HG02623 (cell line): Measurements from ENCODE around the gene LRMDA.

Experiments used
- ATAC-seq: cut with Tn5 transposase; IDR thresholded peaks from one replicate; pipeline ENCODE4 v1.9.1; 2021; ENCODE audit warnings: moderate library complexity; ENCODE audit not compliant: unreplicated experiment

LRMDA gene

DNA sequence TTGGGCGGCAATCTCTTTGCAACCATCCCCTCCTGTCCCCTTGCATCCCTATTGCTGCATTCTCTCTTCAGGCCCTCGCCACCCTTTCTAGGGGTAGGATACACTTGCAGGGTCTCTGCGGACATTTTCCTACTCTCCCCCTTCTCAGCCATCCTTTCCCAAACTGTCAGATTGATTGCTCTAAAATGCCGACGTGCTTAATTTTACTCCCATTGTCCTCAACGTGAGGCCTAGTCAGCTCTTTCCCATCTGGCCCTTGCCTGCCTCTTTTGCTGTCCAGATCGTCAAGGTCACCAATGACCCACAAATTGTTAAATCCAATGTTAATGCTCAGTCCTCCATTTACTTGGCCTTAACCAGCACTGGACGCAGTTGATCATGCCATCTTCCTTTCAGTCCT lies 12.7 kb upstream of the LRMDA start:
- no peak for ATAC-seq

DNA sequence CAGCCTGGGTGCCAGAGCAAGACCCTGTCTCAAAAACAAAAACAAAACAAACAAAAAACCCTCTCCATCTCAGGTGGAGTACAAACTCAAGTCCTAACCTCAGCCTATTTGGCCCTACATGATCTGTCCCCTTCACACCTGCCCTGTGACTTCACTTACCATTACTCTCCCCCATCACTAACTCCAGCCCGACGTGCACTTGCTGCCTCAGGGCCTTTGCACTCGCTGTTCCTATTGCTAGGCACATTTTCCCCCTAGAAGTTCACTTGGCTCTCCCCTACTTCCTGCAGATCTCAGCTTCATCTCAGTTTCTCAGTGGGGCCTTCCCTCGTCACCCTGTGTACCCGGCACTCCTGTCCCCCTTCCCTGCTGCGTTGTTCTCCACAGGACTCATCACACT lies 8.5 kb upstream of the LRMDA start:
- ATAC-seq: no peak

DNA sequence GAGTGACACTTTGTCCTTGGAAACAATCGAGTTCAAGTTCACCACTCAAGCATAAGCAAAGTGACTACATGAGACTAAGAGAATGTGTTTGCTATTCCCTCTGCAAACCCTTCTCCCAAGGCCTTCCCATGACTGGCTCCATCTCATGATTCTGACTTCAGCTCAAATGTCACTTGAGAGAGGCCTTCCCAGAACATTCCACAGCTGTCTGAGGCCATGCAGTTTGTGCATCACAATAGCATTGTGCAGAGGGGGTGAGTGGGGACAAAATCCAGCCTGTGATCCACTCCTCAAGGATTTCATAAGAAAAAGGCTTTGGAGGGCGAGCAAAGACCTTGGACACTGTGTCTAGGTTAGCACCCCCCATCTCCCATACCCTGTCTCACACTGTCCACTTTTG lies 6.9 kb upstream of the LRMDA start:
- no peak for ATAC-seq

DNA sequence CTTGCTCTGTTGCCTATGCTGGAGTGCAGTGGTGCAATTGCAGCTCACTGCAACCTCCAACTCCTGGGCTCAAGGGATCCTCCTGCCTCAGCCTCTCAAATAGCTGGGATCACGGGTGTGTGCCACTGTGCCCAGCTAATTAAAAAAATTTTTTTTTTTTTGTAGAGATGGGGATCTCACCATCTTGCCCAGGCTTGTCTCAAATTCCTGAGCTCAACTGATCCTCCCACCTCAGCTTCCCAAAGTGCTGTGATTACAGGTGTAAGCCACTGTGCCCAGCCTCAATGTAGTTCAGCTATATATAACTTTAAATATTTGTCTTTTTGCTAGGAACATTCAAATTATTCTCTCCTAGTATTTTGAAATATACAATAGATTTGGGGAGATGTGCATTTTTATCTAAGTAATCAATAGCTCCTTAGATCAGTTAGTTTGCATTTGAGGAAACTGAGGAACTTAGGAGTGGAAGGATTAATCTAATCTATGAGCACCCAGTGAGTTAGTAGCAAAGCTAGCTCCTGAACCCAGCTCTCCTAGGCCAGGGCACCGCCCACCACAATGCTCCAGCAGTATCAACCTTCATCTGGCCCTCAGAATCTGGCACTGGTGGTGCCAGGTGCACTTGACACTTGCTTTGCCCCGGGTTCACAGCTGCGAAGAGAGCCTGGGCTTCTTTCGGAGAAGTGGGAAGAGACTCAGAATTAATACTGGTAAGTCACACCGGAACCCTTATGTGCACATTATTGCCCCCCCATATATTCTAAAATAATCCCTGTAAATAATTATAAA lies 5.9 kb upstream of the LRMDA start:
- ATAC-seq: no peak

DNA sequence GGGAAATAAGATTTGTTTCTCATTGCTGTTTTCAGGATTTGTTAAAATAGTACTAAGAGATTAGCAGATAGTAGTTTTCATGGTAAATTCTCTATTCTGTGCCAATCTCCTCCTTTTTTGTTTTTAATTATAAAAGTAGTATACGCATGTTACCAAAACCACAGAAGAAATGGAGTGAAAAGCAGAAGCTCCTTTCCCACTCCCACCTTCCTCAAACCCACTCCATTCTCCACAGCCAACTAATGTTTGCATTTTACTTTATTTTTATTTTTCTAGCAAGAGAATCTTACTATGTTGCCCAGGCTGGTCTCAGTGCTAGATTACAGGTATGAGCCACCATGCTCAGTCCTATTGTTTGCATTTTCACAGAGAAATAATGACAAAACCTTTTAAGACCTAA lies 4.5 kb upstream of the LRMDA start:
- no peak for ATAC-seq

DNA sequence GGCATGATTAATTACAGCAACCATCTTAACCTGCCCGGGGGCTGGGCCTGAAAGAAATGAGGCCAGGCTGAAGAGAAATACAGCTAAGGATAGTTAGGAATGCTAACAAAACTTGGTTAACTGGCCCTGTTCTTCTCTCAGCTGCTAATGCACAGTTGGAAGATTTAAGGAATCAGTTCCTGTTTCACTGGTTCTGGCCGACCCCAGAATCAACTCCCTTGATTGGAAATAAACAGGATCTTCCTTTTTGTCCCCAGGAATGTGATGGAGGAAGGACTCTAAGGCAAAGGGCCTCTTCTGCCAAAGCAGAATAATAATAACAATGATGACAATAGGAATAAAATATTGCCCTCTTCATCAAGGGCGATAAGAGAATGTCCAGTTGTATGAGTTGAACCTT lies 3.5 kb upstream of the LRMDA start:
- ATAC-seq: no peak

DNA sequence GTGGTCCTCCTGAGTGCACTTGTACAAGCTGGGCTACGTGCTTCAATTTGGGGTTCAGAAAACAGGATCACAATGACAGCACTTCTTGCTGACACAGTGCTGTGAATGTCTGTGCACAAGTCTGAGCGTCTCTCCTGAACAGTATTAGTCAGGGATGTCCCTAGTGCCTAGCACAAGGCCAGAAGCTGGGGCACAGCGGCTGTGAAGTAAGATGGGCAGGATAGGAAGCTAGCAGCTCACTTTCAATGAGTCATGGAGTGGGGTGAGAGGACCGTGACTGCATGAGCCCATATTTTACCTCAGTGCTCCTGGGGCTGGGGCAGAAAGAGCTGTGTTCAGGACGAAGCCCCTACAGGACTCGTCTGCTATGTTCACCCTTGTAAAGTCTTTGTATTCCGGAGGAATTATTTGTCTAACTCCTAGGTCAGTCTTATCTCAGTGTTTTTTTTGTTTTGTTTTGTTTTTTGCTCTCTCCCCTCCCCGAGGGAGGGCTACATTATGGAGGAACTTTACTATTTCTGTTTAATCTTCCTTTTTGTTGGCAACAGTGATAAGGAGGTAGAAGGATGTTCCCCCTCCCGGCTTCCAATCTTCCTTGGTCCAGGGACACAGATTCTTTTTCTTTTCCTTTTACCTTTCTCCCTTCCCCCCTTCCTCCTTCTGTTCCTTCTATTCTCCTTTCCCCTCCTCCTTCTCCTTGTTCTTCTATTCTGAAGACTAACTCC lies 2.8 kb upstream of the LRMDA start:
- no peak for ATAC-seq

DNA sequence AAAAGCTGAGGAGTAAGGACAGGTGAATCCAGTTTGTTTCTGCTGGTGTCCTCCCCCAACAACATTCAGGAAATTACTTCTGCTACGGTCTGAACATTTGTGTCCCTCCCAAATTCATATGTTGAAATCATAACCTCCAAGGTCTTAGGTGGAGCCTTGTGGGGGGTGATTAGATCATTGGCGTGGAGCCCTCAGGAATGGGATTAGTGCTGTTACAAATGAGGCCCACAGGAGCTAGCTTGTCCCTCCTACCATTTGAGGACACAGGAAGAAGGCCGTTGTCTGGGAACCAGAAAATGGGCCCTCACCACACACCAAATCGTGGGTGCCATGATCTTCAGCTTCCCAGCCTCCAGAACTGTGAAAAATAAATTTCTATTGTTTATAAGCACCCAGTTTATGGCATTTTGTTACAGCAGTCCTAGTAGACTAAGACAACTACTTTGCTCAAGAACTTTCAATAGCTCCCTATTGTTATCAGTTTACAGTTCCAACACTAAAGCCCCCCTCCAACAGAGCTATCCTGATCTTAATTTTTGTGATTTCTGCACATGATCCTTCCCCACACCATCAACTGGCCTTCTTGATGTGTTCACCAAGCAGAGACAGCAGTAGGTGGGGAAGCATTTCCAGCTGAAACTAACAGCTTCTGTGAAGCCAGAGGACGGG lies 2.1 kb upstream of the LRMDA start:
- ATAC-seq: no peak

DNA sequence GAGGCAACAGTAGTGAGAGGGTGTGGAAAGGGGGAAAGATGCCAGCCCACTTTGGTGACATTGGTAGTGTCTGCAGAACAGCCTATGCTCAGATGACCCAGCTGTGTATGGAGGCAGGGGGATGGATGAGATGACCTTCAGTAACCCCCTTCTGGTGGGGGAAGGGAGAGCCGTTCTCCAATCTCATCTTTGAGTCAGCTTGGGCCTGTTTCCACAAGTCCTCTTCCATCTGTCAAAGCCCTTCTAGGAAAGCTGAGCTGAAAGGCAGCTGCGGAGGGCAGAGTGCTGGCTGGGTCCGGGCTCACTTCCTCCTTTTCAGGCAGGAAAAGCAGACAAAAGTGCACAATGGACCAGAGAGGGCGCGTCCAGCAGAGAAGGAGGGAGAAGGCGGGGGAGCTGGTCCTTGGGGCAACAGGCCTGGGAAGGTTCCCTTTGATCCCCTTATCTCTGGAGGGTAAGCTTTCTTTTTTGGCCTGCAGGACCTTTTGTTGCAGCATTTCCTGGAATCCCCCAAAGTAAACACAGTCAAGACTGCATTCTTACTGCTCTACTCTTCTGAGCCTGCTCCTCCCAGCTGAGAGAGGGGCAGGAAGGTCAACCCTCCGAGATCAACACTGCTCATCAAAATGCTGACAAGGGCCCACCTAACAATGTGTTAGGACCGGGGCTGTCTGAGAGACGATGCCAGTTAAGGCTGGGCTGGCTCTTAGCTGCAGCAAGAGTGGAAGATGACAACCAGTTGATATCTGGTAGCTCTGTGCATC lies 1.2 kb upstream of the LRMDA start:
- no peak for ATAC-seq

DNA sequence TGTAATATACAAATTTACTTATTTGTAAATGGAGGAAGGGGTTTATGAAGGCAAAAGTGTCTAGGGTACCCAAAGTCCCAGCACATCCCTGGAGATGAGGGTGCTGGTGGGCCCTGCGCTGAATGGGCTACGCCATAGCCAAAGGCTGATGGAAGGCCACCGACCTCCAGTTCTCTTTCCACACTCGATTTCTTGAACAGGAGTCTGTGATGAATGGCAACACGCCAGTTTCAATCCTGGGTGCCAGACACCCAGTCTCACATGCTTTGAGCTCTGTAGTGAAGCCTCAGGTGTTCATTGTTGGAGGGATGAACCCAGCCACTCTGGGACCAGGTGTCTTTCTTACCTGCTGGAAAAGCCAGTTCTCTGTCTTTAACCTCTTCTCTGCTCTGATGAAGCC lies 752 bp downstream of the LRMDA start:
- ATAC-seq: no peak

DNA sequence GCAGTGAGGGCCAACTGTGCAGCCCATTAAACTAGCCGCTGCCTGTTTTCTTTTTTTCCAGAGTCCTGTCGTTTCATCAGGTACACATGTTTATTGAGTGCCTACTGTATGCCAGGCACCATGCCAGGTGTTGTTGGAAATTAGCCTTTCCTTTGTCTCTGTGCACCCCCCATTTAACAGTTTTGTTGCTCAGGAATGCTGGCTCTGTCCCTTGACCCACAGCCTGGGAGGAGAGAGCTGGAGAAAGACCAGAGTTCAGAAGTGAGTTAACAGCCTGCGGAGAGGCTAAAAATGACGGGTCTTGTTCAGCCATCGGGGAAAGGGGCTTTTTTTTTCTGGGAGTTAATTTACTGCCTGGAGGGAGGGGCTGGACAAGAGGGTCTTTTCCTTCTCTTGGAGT lies 1.3 kb downstream of the LRMDA start:
- ATAC-seq: no peak

DNA sequence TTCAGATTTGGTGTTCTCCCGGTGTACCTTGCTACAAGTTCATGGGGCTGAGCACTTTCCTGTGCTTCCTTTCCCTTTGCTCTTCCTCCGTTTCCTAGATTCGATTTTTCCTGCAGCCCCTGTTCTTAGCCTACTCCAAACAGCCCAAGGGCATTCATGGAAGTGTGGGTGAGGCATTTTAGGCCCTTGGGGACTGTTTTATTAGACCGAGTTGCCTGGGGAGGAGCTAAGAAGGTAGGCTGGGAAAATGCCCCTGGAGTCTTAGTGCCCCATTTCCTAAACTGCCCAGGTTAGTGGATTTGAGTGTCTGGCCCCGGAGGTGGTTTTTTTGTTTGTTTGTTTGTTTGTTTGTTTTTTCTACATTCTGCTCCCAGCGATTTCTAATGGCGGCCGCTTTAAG lies 1.8 kb downstream of the LRMDA start:
- ATAC-seq: no peak

DNA sequence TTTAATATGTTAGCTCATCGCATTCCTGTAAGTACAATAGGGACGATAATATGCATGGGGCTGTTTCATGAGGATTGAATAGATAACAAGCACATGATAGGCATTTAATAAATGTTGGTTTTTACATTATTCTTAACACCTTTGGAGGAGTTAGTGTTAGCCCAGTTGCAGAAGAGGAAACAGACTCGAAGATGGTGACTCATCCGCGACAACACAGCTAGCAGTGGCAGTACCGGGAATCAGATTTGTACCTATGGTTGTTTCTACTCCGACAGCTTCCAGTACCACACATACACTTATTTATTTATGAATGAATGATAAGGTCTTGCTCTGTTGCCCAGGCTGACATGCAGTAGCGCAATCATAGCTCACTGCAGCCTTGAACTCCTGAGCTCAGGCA lies 2.9 kb downstream of the LRMDA start:
- no peak for ATAC-seq

DNA sequence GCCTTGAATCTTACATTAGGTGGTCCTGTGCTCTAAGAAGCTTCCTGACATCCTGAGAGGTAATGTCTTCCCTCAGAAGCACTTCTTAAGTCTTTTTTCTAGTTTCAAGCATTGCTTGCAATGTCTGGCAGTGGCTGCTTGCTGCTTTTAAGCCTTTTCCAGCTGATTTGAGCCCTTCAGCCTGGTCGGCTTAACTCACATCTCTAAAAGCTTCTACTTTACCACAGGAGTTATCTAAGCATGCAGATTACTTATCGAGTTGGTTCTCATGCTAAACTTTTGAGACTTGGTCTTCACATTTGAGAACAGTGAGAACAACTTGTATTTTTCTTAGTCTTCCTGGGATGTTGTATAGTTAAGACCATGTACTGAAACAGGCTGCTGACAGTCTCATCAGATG lies 3.9 kb downstream of the LRMDA start:
- ATAC-seq: no peak

DNA sequence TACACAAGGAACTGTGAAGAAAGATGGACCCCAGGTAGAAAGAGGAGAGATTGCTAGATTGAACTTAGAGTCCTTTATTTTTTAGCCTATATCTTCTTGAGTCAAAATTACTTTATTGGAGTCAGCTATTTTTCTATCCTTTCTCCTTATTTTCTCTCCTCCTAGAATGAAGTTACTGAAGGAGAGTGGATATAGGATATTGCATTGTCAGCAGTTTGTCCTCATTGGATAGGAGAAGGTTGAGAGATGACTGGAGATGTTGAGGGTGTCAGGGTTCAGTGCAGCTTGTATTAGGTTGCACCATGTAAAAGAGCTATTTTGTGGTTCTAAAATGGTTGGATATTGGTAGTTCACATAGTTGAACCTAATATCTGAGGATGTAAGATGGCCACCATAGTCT lies 5.5 kb downstream of the LRMDA start:
- ATAC-seq: no peak

DNA sequence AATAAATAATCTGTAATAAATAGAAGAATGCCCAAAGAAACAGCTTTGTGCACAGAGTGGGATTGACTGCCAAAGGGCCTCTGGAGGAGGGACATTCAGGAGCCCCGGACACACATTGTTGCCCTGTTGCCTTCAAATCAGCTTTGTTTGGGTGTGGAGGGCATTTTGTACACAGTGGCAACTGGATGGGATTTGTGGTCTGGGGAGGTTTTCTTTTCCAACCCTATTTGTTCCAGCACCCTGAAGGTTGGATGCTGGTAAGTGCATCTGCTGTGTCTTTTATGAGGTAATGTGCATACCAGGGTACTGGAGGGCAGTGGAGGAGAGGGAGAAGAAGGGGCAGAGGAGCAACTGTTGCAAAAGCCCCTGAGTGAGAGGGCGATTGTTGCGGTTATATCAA lies 6.3 kb downstream of the LRMDA start:
- no peak for ATAC-seq

DNA sequence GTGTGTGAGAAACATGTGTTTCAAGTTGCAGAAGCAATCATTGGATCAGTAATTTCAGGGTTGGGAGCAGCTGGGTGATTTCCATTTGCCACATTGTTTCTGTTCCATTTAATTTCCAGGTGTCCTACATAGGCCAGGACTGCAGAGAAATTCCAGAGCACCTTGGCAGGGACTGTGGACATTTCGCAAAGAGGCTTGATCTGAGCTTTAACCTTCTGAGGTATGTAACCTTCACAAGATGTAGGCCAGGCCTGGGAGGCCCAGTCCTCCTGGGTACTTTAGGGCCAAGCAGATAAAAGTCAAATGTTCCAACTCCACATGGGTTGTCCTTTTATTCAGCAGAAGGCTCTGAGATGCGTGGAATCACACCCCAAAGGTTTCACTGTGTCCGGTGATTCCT lies 6.9 kb downstream of the LRMDA start:
- ATAC-seq: no peak

DNA sequence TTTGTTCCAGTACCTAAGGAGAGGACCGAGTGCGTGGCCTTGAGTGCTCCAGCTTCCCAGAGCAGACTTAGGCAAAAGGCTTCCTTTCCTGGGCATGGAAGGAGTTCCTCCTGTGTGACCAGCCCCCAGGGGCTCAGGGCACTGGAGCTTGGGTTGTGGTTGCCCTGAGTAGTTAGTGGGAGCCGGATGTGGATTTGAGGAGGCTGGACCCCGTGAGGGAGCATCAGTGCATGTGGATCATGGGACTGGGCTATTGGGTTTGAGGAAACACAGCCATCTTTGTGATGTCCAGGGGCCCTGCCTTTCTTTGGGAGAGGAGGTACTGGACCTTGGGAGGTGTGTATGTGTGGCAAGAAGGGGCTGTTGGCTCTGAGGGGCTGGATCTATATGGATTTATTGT lies 8.4 kb downstream of the LRMDA start:
- ATAC-seq: no peak

DNA sequence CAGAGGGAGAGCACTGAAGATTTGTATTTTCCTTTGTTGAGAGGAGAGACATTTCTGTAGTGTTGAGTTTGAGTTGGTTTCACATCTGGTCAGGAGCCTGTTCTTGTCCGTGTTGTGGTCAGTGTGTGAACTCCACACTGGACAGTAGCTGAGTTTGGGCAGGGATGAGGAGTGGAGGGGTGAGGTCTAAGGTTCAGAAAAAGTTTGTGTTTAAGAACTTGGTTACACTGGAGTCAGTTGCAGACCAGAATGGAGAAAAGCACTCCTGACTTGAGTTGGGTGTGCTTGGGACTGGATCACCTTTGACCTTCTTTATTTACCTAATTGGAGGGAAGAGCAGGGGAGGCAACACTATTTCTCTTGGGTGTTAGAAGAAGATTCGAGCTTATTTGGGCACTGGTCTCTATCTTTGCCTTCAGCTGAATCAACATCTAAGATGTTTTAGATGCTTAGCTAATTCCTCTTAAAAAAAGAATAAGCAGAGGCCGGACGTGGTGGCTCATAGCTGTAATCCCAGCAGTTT lies 8.9 kb downstream of the LRMDA start:
- no peak for ATAC-seq

DNA sequence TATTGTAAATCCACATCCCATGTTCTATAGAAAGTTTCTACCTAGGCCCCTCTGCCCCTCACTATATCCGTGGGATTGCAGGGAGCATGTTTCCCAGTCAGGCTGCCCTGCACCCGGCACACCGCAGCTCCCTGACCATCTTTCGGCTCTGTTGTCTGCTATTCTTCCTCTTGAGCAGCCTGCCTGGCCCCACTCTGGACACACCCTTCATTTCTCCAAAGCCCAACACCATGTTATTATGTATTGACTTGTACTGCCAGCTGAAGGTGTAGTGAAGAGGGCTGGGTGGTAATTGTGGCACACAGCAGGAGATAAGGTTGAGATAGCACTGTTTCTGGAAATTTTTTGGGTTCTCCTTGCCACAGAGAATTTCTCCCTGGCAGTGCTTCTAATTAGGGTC lies 9.8 kb downstream of the LRMDA start:
- ATAC-seq: no peak

DNA sequence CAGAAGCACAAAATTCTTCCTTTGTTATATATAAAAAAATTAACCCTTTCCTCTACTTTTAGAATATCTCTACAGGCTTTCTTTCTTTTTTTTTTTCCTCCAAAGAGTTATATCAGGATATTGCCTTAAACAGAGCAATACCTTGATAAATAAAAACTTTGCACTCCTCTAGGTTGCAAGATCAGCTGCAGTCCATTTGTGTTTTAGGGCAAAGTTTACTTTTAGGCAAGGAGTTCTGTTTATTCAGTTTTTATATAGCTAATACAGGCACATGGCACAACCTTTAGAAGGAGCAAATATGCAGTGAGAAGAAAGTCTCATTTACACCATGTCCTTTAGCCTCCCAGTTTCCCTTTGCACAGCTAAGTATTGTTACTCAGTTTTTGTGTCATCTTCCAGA lies 10.3 kb downstream of the LRMDA start:
- no peak for ATAC-seq
